HG02571 (cell line): Measurements from ENCODE around the gene LRRIQ4.

ENCODE experiments used
- ATAC-seq: cut with Tn5 transposase; IDR thresholded peaks from one replicate; pipeline ENCODE4 v1.9.1; 2021; ENCODE audit warnings: mild to moderate bottlenecking, moderate library complexity; ENCODE audit not compliant: unreplicated experiment

LRRIQ4 gene

DNA sequence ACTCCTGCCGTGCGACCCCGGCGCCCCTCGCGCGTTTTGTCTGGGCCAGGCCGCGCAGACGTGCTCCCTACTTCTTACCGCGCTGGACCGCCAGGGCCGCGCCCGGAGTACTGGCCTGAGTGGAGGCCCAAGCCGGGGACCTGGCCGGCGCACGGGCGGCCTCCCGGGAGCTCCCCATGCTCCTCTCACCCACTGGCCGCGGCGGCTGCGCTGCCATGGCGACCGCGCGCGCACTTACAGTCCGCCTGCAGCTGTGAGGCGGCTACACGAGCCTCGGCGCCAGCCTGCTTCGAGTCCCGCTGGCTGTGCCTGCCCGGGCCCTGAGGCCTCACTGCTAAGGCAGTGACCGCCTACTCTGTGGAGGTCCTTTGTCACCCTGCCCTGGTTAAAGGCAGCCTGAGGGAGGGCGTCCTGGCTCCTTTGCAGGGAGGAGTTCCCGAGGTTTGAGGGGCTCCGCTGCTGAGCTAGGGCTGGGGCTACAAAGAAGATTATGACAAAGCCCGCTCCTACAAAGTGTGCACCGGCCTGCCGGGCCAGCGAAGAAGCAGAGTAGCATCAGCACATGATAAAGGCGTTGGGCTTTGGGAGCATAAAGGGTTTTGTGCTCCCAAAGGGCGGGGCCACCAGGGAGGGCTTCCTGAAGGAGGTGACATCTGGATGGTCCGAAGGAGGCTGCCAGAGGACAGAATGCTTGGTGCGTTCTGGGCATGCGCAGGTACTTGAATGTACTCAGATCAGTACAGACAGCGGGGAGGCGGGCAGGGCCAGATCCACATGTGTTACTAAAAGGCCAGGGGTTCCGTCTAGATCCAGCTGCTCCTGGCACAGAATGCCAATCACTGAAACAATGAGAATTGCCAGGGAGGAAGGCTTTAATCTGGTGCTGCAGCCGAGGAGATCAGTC is at the start of gene LRRIQ4, which contains the start of gene LRRC34:
Gene LRRIQ4, plus strand, starts transcription at position 539 of the 904 bp plus-strand sequence. CDS start 9,052 bp downstream, outside the sequence.
Gene LRRC34, minus strand, starts transcription at position 573 of the 904 bp plus-strand sequence. Its CDS starts 356 bp downstream, at position 217.
- peak; percentile 67 for ATAC-seq

DNA sequence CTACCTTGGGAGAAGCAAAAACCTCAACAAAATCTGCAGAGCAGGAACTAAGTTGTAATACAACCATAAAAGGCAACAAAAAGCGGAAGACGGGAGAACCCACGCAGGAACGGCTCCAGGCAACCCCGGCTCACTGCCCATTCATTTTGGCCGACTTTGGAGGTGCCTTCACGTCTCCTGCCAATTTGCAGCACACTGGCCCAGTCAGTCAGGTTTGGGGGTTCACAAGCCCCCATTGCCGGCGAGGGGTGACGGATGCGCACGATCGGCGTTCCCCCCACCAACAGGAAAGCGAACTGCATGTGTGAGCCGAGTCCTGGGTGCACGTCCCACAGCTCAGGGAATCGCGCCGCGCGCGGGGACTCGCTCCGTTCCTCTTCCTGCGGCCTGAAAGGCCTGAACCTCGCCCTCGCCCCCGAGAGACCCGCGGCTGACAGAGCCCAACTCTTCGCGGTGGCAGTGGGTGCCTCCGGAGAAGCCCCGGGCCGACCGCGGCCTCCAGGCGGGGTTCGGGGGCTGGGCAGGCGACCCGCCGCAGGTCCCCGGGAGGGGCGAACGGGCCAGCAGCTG is 48.3 kb upstream of the LRRIQ4 start:
- ATAC-seq: peak; percentile 44

DNA sequence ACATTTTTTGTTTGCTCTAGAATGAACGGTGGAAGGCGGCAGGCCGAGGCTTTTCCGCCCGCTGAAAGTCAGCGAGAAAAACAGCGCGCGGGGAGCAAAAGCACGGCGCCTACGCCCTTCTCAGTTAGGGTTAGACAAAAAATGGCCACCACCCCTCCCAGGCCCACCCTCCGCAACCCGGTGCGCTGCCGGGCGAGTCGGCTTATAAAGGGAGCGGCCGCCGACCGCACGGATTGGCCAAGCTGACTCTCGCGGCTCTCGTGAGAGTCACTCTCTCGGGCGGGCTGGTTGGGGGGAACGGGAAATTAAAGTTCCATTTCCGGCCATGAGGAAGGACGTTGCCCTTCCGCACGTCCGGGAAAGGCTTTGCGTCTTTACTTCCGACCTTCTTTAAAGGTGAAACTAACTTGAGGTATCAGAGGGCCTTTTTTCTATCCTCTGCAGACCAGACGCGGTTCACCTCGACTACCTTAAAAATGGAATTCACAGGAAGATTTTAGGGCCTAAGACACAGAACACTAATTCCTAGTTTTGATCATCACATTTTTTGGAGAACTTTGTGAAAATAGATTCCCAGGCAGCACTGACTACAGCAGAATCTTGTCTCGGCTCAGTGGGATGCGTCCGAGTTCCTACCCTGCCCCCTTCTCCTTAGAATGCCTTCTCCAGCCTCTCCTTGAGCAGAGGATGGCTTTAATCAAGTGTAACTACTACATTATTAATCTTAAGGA is 47.6 kb upstream of the LRRIQ4 start, which contains the start of gene TERC:
Gene TERC, minus strand, starts transcription at position 179 of the 731 bp plus-strand sequence.
- peak; percentile 70 for ATAC-seq

DNA sequence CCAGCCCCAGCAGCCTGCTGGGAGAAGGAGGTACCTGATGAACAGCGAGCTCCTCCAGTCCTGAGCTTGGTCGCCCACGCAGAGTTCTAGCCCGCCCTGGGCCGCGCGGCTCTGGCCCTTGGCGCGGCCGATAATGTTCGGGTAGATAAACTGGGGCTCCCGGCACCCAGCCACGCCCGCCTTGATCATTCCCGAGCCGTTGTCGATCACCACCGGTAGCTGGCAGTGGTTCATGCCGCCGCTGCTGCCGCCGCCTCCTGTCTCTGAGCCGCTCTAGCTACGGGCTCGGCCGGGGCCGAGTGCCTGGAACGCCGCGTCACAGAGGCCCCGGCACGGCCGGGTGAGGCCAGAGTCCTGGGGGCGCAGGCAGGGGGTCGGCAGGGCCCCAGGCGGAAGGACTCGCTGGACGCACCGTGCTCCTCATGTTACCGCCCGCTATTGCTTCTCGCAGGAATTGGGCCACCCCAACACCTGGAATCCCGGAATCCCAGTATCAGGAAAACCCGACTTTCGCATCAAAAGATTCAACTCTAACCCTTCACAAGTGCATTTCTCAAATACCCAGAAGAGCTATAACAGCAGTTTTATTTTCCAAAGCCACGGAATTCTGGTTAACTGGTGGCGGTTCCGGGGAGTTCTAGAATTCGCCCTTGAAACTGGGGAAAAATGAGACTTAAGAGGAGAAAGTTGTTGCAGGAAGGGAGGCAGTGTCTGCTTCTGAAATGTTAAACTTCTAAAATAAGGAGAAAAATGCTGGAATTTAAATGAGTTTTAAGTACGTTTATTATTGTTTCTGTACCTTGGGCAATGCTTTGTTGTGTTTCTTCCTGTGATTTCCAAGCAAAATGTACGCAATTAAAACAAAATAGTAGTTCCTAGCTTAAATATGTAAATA is 43.1 kb upstream of the LRRIQ4 start, which contains the start of gene ACTRT3:
Gene ACTRT3, minus strand, starts transcription at position 275 of the 895 bp plus-strand sequence. Its CDS starts 41 bp downstream, at position 234.
- peak; percentile 25 for ATAC-seq

DNA sequence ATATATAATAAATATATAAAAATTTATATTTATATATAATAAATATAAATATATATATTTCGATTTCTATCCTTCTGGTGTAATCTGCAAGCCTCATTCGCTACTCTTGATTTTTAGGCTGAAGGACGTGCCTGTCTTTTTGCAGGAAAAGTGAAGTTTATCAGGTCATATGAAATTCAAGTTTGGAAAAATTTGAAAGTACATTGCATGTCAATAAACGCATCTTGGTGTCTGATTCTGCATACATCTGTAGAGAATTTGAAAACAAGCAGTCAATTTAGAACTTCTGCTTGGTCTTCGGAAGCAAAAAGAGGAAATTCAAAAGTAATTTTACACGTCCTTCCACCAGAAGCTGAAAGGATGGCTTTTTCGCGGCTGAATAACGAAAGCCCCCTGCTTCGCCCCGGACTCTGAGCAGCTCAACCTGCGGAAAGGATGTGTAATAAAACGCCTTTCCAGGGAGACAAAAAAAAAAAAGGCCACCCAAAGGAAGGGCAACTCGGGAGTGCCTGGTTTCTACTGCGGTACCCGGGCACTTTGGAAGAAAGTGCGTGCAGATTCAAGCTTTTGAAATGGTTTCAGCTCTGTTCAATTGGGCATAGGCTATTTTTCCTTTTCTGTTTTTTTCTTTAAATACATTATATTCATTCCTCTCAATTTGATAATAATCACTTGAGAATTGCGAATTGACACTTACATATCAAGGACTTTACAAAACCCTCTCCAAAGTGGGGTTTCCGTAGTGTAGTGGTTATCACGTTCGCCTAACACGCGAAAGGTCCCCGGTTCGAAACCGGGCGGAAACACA is 41.0 kb upstream of the LRRIQ4 start:
- no peak for ATAC-seq

DNA sequence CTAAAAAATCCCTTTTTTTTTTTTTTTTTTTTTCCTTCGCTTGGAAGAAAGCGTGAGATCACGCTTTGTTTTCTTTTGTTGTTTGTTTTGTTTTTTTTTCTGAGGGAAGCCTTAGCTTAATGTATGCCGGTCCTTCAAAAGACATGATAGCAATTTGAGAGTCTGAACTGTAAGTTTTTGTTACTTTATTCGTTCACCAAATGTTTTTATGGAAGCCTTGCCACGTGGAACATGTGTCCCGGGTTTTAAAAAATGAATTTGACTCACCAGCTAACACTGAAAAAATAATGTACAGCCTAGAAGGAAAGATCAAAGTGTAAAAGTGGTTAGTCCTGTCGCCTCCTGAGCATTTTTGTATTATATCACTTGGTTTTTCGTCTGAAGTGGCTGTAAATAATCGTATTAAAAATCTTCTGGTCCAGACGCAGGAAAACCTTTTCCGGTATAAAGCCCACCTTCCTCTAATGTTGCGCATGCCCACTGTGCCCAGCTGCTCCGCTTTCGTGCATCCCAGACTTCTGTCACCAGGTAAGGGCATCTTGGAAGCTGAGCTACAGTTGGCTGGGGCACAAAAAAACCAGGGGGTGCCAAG is 40.3 kb upstream of the LRRIQ4 start:
- peak; percentile 22 for ATAC-seq

DNA sequence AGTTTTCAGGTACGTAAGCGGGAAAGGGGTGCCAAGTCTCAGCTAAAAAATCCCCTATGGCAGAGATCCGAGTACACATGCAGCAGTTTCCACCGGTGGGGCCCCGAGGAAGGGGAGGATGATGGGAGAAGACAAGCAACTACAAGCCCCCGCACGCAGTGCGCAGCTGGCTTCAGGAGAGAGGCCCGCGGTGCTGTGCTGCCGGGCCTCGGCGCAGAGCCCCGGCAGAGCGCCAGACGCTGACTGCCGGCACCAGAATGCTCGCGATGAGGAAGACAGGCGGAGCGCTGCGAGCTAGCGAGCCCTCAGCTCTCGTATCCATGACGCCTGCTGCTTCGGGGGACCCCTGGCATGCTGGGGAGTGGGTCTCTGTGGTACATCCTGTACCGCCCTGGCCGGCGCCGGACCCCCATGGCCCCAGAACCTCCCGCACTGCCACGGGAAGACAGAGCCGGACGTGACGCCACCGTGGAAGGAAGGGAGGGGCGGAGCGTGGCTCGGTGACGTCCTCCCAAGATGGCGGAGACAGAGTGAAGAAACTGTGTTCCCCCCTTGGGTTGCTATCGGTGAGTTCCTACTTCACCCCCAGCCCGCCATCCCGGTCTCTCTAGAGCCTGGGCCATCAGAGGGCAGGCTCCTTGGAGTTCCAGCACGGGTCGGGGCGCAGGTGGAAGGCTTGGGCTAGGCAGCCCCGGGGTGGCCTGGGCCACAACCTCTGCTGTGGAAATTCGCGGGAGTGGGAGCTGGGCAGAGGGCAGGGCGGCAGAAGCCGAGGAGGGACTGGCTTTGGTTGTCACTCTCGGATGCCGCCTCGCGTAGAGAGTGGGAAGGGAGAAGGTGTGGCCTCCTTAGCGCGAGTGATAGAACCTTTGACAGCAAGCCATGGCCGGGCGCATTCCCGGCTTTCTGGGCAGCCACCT is 39.5 kb upstream of the LRRIQ4 start, which contains the start of gene MYNN:
Gene MYNN, plus strand, starts transcription at position 500 of the 920 bp plus-strand sequence. CDS start 900 bp downstream, outside the sequence.
- peak; percentile 78 for ATAC-seq

DNA sequence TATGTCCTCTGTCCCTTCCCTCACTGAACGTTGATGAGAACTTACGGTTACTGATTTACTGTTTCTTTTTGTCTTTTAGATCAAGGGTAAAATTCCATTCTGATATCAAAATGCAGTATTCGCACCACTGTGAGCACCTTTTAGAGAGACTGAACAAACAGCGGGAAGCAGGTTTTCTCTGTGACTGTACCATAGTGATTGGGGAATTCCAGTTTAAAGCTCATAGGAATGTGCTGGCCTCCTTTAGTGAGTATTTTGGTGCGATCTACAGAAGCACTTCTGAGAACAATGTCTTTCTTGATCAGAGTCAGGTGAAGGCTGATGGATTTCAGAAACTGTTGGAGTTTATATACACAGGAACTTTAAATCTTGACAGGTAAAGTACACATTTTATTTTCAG is 38.5 kb upstream of the LRRIQ4 start:
- no peak for ATAC-seq

DNA sequence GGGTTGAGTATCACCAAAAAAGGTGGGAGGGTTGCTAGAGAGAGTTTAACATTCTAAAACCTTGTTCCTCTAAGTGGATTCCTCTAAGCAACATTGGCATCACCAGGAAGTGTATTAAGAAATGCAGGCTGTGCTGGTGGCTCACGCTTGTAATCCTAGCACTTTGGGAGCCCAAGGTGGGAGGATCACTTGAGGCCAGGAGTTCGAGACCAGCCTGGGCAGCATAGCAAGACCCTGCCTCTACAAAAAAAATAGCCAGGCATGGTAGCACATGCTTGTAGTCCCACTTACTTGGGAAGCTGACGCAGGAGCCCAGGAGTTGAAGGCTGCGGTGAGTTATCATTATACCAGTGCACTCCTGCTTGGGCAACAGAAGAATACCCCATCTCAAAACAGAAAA is 34.8 kb upstream of the LRRIQ4 start:
- no peak for ATAC-seq

DNA sequence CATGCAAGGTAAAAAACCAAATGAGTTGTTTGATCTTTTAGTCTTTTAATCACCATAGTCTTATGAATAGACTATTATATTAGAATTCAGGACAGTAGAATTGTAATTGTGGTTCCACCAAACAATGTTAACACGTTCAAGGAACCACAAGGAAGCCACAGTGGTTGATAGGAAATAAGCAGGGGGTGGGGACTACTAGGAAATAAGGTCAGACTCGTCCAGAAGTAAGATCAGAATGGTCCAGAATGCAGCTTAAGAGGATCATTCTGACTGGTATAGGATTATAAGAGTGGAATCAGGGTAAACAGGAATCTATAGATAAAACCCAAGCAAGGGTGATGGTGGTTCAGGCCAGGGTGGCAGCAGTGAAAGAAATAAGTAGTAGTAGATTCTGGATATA is 31.9 kb upstream of the LRRIQ4 start:
- no peak for ATAC-seq

DNA sequence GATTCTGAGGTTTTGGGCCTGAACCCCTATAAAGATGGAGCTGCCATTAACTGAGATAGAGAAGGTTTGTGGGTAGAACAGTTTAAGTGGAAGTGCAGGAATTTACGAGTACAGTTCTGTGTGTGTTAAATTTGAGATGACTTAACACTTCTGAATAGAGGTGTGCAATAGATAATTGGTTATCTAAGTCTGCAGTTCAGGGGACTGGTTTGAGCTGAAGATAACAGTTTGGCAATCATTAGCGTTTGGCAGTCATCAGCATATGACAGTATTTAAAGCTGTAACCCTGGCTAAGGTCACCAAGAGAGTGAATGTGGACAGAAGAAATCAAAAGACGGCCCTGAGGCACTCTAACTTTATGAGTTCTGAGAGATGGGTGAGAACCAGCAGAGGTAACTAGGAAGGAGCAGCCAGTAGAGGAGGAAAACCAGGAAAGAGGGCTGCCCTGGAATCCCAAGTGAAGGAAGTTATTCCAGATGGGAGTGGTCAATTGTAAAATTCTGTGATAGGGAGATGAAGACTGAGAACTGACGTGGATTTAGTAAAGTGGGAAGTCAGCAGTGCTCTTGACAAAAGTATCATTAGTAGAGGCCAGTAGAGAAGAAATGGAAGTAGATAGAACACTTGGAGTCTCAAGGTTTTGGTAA is 31.3 kb upstream of the LRRIQ4 start:
- ATAC-seq: no peak

DNA sequence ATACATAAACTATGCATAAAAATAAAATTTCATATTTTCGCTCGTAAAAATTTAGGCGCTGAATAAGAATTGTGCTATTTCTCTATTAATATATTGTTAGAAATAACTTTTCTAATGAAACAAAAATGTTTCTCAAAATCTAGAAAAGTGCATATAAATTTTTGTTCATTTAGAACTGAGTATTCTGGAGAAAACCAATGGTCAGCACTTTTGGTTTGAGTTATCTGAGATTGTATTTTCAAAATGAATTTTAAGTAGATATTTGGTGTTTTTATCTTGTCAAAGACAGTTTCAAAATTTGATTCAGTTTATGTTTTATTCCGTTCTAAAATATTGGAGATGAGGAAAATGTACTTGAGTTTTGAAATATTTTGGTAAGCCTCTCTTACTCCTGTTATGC is 25.6 kb upstream of the LRRIQ4 start:
- no peak for ATAC-seq

DNA sequence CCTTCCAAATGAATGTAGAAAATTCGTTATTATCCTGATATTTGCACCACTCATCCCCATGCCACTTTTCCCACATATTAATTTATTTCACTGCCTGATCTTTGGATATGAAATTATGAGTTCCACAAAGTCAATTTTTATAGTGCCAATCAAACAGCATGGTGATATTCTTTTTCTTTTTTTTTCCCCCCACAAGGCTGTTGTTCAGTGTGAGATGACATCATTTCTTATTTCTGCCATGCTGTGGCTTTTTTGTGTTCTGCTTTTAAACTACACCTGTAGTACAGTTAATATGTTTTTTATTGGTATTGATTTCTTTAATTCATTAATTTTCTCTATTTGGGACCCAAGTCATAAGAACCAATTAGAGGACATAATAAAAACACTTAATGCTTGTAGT is 24.9 kb upstream of the LRRIQ4 start:
- ATAC-seq: no peak

DNA sequence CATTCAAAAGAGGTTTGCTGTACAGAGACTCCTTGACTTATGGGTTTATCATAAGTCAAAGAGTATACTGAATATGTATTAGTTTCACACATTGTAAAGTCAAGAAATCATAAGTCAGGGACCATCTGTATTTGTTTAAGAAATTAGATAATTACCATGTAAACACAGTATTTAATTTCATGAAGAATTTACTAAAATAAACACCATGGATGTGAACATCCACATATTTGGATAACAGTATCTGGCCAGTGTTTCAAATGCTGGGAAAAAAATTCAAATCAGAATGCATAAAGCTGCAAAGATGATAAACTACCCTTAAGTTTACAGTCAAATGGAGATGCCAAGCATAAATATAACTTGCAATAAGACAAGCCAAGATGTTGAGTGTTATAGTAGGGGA is 22.5 kb upstream of the LRRIQ4 start:
- ATAC-seq: no peak

DNA sequence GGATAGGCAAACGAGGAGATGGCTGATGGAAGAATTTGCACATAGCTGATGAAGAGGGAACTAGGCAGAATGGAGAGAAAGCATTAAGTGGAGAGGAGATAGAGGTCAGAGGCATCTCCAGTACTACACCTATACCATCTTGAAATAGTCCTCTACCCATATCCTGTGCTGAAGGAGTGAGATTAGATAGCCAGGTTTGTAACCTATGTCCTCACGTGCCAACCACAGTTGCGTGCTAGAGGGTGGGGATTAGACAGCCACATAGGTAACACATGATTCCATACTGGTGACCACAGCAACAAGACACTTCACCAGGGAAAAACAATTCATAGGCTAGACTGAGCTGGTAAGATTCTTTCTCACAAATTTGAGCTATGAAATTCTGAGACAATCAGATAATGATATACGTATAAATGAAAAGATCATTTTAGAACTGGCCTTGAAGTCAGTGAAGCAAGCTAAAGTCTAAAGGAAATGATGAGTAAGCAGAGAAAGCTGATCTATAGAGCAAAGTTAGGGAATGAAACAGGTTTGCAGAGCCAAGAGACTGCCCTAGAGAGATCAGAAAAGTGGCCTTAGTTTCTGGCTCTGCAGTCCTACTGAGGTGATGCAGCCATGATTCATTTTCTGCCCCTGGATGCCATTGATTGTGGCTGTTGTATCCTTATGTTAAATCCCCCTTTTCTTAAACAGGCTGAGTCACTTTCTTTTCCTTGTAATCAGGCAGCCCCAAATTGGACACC is 21.8 kb upstream of the LRRIQ4 start:
- no peak for ATAC-seq

DNA sequence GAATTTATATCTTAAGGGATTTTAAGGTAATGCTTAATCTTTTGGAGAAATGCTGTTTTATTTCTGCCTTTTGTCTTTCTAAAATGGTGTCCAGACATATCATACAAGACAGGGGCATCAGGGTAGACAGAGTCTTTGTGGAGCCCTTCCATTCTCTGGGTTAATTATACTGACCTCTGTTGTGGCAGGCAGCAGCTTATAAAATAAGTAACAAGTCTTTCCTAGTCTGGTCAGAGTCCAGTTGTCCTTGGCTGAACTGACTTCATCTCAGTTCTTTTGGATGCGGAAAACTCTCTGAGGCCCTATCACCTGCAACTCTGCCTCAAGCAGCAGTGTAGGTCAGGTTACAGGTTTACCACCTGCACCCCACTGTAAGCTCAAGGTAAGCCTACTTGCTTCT is 20.3 kb upstream of the LRRIQ4 start:
- no peak for ATAC-seq

DNA sequence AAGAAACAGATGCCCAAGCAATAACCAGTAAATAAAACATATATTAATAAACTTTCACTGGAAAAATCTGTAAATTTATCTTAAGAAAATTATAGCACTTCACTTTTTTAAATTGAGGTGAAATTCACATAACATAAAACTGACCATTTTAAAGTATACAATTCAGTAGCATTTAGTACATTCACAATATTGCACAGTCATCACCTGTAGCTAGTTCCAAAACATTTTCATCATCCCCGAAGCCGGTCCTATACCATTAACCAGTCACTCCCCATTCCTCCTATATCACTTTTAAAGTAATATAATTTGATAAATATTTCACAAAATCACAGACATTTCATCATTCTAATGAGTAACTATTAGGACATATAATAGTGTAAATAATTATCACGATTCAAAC is 8.0 kb upstream of the LRRIQ4 start:
- no peak for ATAC-seq
